HCT116 (cell line): Measurements from ENCODE around the gene PPP1R3E. TPM values are rescaled to one million over a fixed set of nuclear protein-coding genes. Genes with fewer than 3 reads are reported as not detected.

Experiments
- ATAC-seq: fragments of 200-7000 bp; cut with Tn5 transposase; 2 replicates; pipeline ENCODE4 v1.9.1; 2020; ENCODE audit warnings: mild to moderate bottlenecking, moderate library complexity
- BruUV-seq: library from RNA; stranded (reverse); fragments of 400-500 nt; replicated peaks from 2 replicates; lab custom pipeline; 2021; lab: Mats Ljungman, UMichigan
- CTCF ChIA-PET: fragments of 300-600 bp; sonication (Branson Sonifier 250); formaldehyde crosslinking; loops from one replicate; lab custom pipeline; 2021; ENCODE audit warnings: antibody characterized with exemption; lab: Charles Lee
- POLR2A ChIA-PET: fragments of 300-600, 350-600 bp; sonication (Branson Sonifier 250); formaldehyde crosslinking; loops from one replicate; lab custom pipeline; 2021; ENCODE audit warnings: antibody characterized with exemption; lab: Charles Lee
- RAD21 ChIA-PET, 2 experiments: fragments of 300-600 bp; sonication (Branson Sonifier 250); formaldehyde crosslinking; loops; one replicate each; lab custom pipeline; 2023; ENCODE audit warnings: low total read pairs in 2 of 2; ENCODE audit not compliant: uncharacterized antibody in 2 of 2, unreplicated experiment in 2 of 2, low non-redundant PET in 1 of 2; lab: Charles Lee
- DNase-seq: peaks from one replicate; pipeline ENCODE4 v3.0.0-alpha.2; 2010; ENCODE audit warnings: low read depth, low spot score
- H2AFZ ChIP-seq: fragments of 200-600 bp; shearing (Covaris generic), sonication (generic); 2 replicates; pipeline ENCODE4 v1.6.1; 2017; ENCODE audit warnings: low read depth, mixed run types, mixed read lengths, antibody characterized with exemption, low read length; ENCODE audit not compliant: poor library complexity, severe bottlenecking
- H3K27ac ChIP-seq: 2 replicates; pipeline ENCODE4 v1.5.1; 2012; ENCODE audit warnings: low read depth, low read length
- H3K27me3 ChIP-seq: fragments of 200-600 bp; sonication (generic); 2 replicates; pipeline ENCODE4 v1.6.1; 2016; ENCODE audit warnings: mixed run types, low read length, mixed read lengths; ENCODE audit not compliant: insufficient read depth
- H3K36me3 ChIP-seq, 2 experiments: fragments of 200-500 bp in 1 of 2; fragments of 200-600 bp in 1 of 2; sonication (Bioruptor generic) in 1 of 2; sonication (generic) in 1 of 2; 2 replicates each; pipeline versions ENCODE4 v1.5.1 to v1.6.1; 2014 to 2016; ENCODE audit warnings: low read length in 2 of 2, inconsistent platforms in 1 of 2, mixed read lengths in 1 of 2, mixed run types in 1 of 2; ENCODE audit not compliant: insufficient read depth in 2 of 2, control insufficient read depth in 1 of 2
- H3K4me1 ChIP-seq, 2 experiments: fragments of 200-600 bp in 1 of 2; sonication (generic) in 1 of 2; 2 replicates each; pipeline versions ENCODE4 v1.5.1 to v1.6.1; 2012 to 2017; ENCODE audit warnings: low read length in 2 of 2, inconsistent platforms in 1 of 2, mild to moderate bottlenecking in 1 of 2, mixed read lengths in 1 of 2, mixed run types in 1 of 2, moderate library complexity in 1 of 2; ENCODE audit not compliant: insufficient read depth in 2 of 2, control insufficient read depth in 1 of 2
- H3K4me2 ChIP-seq: fragments of 200-600 bp; sonication (generic); 2 replicates; pipeline ENCODE4 v1.6.1; 2017; ENCODE audit warnings: mixed run types, low read length, mixed read lengths
- H3K4me3 ChIP-seq, 2 experiments: fragments of 200-600 bp in 1 of 2; sonication (generic) in 1 of 2; replicated peaks in 1 of 2; 2 replicates each; pipeline ENCODE4 v1.5.1; 2011 to 2016; ENCODE audit warnings: low read length in 2 of 2, control low read depth in 1 of 2, low read depth in 1 of 2, mild to moderate bottlenecking in 1 of 2, mixed read lengths in 1 of 2, mixed run types in 1 of 2
- H3K79me2 ChIP-seq: fragments of 200-600 bp; sonication (generic); 2 replicates; pipeline ENCODE4 v1.6.1; 2017; ENCODE audit warnings: mild to moderate bottlenecking, mixed run types, low read length, moderate library complexity, mixed read lengths; ENCODE audit not compliant: insufficient read depth
- H3K9ac ChIP-seq: fragments of 200-600 bp; sonication (generic); 2 replicates; pipeline ENCODE4 v1.6.1; 2016; ENCODE audit warnings: low read length, mixed read lengths
- H3K9me2 ChIP-seq: fragments of 200-600 bp; sonication (generic), shearing (Covaris generic); 2 replicates; pipeline ENCODE4 v1.6.1; 2017; ENCODE audit warnings: mixed run types, mild to moderate bottlenecking, moderate library complexity; ENCODE audit not compliant: insufficient read depth
- H3K9me3 ChIP-seq, 2 experiments: fragments of 200-500 bp in 1 of 2; fragments of 200-600 bp in 1 of 2; sonication (Bioruptor generic) in 1 of 2; sonication (generic) in 1 of 2; 2 replicates each; pipeline ENCODE4 v1.6.1; 2014 to 2017; ENCODE audit warnings: low read length in 2 of 2, mixed read lengths in 2 of 2, inconsistent platforms in 1 of 2, low read depth in 1 of 2, mild to moderate bottlenecking in 1 of 2, mixed run types in 1 of 2, moderate library complexity in 1 of 2; ENCODE audit not compliant: control insufficient read depth in 1 of 2, insufficient read depth in 1 of 2
- H4K20me1 ChIP-seq: fragments of 200-600 bp; sonication (generic), shearing (Covaris generic); 2 replicates; pipeline ENCODE4 v1.6.1; 2017; ENCODE audit warnings: mixed run types, mild to moderate bottlenecking, moderate library complexity; ENCODE audit not compliant: insufficient read depth
- EZH2 ChIP-seq: fragments of 200-600 bp; sonication (generic); IDR thresholded peaks from 2 replicates; pipeline ENCODE4 v1.6.1; 2017; ENCODE audit warnings: antibody characterized with exemption, mixed run types
- FOSL1 ChIP-seq: IDR thresholded peaks from 2 replicates; pipeline ENCODE4 v1.6.1; 2012; ENCODE audit warnings: low read depth
- POLR2AphosphoS5 ChIP-seq: IDR thresholded peaks from 2 replicates; pipeline ENCODE4 v1.6.1; 2011; ENCODE audit warnings: mild to moderate bottlenecking, low read depth, low read length, moderate library complexity
- RAD21 ChIP-seq: IDR thresholded peaks from 2 replicates; pipeline ENCODE4 v1.6.1; 2012; ENCODE audit warnings: low read depth, mild to moderate bottlenecking
- SP1 ChIP-seq: IDR thresholded peaks from 2 replicates; pipeline ENCODE4 v1.6.1; 2012; ENCODE audit warnings: low read depth
- intact Hi-C: fragments of 100-400 bp; cut with micrococcal nuclease; formaldehyde crosslinking; loops from 2 replicates; pipeline ENCODE4 v1.10.0; 2022
- total RNA-seq: library from RNA; stranded (reverse); gene quantifications from one replicate; pipeline ENCODE4 v1.2.1, GENCODE V29; 2021; ENCODE audit not compliant: unreplicated experiment

The PPP1R3E gene
- total RNA-seq, 1 experiment from 2014 or later, result 5.6 TPM

DNA sequence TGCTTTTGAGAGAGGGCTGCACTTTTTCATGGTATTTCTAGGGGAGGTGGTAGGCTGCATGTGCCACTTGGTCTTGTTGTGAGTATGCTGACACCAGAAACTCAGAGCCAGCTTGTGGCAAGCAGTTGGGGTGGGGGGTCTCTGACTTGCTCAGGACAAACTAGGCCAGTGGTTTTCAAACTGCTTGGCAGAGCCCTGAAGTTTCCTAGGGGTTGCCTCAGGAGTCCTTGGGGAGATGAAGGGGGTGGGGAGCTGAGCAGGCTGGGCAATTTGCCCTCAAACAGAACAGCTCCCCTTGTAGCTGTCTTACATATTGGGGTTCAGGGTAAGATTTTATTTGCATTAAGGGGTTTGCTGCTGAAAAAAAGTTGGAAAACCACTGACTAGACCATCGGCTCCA lies 7.9 kb upstream of the PPP1R3E start:
- Histone ChIP-seq H3K9ac (no peak overlapping the region), H3K4me2 (no peak overlapping the region), H3K9me3 (no peaks in the 10 kb centered on the region), H3K9me2 (no peaks in the 10 kb centered on the region), H3K4me3 (no peak overlapping the region), H3K4me1 (peaks cover 16 to 22% of the 10 kb centered on the region in 2 experiments; a peak in 3 of 4 replicates), H3K27me3 (no peaks in the 10 kb centered on the region), H3K36me3 (peaks cover 32 to 39% of the 10 kb centered on the region in 2 experiments), H2AFZ (no peak overlapping the region), H4K20me1 (no peaks in the 10 kb centered on the region), H3K79me2 (peaks cover 60% of the 10 kb centered on the region), H3K27ac (no peak overlapping the region)
- no peak for TF ChIP-seq POLR2AphosphoS5
- no peak for TF ChIP-seq EZH2
- no peak for TF ChIP-seq SP1
- no peak for TF ChIP-seq FOSL1
- DNase-seq, result no peak
- intact Hi-C loops, result no loop called here
- ATAC-seq, result no peak
- BruUV-seq, result no TSS peak
- CTCF ChIA-PET, result no interaction called here
- RAD21 ChIA-PET, result no interaction called here
- POLR2A ChIA-PET, result interaction anchor here (1.3 kb wide), 1 partner anchor 11 kb away, joined by 8 read pairs; the partner anchor contains the start of gene PABPN1

DNA sequence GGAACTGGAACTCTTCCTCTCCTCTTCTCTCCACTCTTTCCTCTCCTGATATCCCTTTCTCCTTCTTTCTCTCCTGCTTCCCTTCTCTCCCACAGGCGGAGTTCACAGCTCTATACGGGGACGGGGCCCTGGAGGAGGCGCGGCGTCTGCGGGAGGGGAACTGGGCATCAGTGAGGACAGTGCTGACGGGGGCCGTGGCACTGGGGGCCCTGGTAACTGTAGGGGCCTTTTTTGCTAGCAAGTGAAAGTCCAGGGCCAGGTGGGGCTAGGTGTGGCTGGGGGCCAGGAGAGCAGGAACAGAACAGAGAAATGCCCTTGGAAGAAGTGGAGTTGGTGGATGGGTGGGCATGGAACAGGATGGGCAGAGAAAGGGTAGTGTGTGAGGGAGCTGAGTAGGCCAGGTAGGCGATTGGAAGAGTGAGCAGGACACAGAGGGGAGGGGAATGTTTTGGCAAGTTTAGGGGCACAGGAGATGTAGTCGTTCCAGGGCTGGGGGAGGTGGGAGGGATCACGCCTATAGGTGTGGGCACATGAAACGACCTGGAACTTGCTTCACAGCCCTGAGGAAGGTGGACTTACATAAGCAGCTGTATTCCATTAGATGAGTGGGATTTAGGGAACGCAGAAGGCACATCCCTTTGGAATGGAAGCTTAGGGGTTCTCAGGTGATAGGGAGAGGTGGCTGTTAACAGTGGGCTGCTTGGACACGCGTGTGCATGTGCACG lies 6.2 kb upstream of the PPP1R3E start:
- Histone ChIP-seq H3K79me2 (peaks cover 54% of the 10 kb centered on the region), H4K20me1 (no peaks in the 10 kb centered on the region), H3K27me3 (no peaks in the 10 kb centered on the region), H3K9me2 (no peaks in the 10 kb centered on the region), H3K9ac (no peak overlapping the region), H3K4me2 (no peak overlapping the region), H3K36me3 (peaks cover 32 to 39% of the 10 kb centered on the region in 2 experiments), H2AFZ (no peak overlapping the region), H3K4me1 (peaks cover 16 to 22% of the 10 kb centered on the region in 2 experiments; a peak in 3 of 4 replicates), H3K4me3 (no peak overlapping the region), H3K27ac (no peak overlapping the region), H3K9me3 (no peaks in the 10 kb centered on the region)
- CTCF ChIA-PET, result no interaction called here
- intact Hi-C loops, result loop anchor here (10.0 kb wide), 1 partner anchor 324 kb away; the partner anchor contains the start of gene AJUBA
- ATAC-seq (no peak), DNase-seq (no peak)
- POLR2A ChIA-PET, result no interaction called here
- no TSS peak for BruUV-seq
- TF ChIP-seq RAD21, result no peak
- RAD21 ChIA-PET, result no interaction called here
